GM23338 (cell line): Measurements from ENCODE around the gene TSC2.
"Not testable (repeated sequence)": the region's sequence is repeated elsewhere in the genome, so short reads cannot be mapped to it uniquely, and the experiment has no call there.

Experiments
- CREB1 ChIP-seq: fragments of 250-450 bp; sonication (Bioruptor Pico); IDR thresholded peaks from 2 replicates; pipeline ENCODE4 v1.5.0; 2020; ENCODE audit warnings: low read depth, mild to moderate bottlenecking, moderate library complexity
- CTCF ChIP-seq, 2 experiments: fragments of 200-600 bp in 1 of 2; sonication (generic) in 1 of 2; conservative IDR thresholded peaks; 2 replicates each; pipeline versions ENCODE4 v1.5.1 to v1.6.1; 2016 to 2017; ENCODE audit warnings: antibody characterized with exemption in 2 of 2, low read depth in 2 of 2, mild to moderate bottlenecking in 2 of 2, moderate library complexity in 1 of 2
- EZH2 ChIP-seq: fragments of 200-600 bp; sonication (generic); IDR thresholded peaks from one replicate; pipeline ENCODE4 v1.8.0; 2017; ENCODE audit warnings: antibody characterized with exemption, mild to moderate bottlenecking, low read depth; ENCODE audit not compliant: unreplicated experiment
- EZH2phosphoT487 ChIP-seq: fragments of 200-600 bp; sonication (generic); IDR thresholded peaks from one replicate; pipeline ENCODE4 v1.8.1; 2018; ENCODE audit warnings: antibody characterized with exemption; ENCODE audit not compliant: unreplicated experiment
- JUNB ChIP-seq: IDR thresholded peaks from one replicate; pipeline ENCODE4 v1.6.1; 2016; ENCODE audit warnings: antibody characterized with exemption; ENCODE audit not compliant: unreplicated experiment
- POLR2AphosphoS5 ChIP-seq: IDR thresholded peaks from 2 replicates; pipeline ENCODE4 v1.6.1; 2016; ENCODE audit warnings: antibody characterized with exemption, low read depth
- REST ChIP-seq: IDR thresholded peaks from one replicate; pipeline ENCODE4 v1.6.1; 2018; ENCODE audit warnings: antibody characterized with exemption; ENCODE audit not compliant: unreplicated experiment
- ZNF462 ChIP-seq: fragments of 250-450 bp; sonication (Bioruptor Pico); IDR thresholded peaks from 2 replicates; pipeline ENCODE4 v1.5.0; 2020; ENCODE audit warnings: mild to moderate bottlenecking, moderate library complexity

GRCh38 chr16:2105769-2106168 is 58.0 kb downstream of the TSC2 start:
- TF ChIP-seq EZH2phosphoT487; CTCF (conservative IDR thresholded peaks at IDR 0.05; ENCODE audit: low read depth in 2 of 2); JUNB; POLR2AphosphoS5; ZNF462; EZH2; CREB1 (CRISPR knock-in tag); REST: not testable (repeated sequence)
